SU-DHL-6 (cell line): Measurements from ENCODE around the gene KCNJ16.

ENCODE experiments used
- H2AFZ ChIP-seq: fragments of 200-600 bp; sonication (generic); 2 replicates; pipeline ENCODE4 v1.6.1; 2014; ENCODE audit warnings: low read depth, mild to moderate bottlenecking, moderate library complexity, mixed read lengths, antibody characterized with exemption, low read length; ENCODE audit not compliant: severe bottlenecking
- H3F3A ChIP-seq: fragments of 200-600 bp; shearing (Covaris generic); 2 replicates; pipeline ENCODE4 v1.6.0; 2016; ENCODE audit warnings: antibody characterized with exemption, mild to moderate bottlenecking; ENCODE audit not compliant: insufficient read depth
- H3K27ac ChIP-seq: fragments of 200-600 bp; sonication (generic); 2 replicates; pipeline ENCODE4 v1.5.1; 2016; ENCODE audit warnings: low read depth, mild to moderate bottlenecking, low read length, moderate library complexity, mixed read lengths
- H3K27me3 ChIP-seq: fragments of 200-600 bp; sonication (generic), shearing (Covaris generic); 2 replicates; pipeline ENCODE4 v1.6.0; 2014; ENCODE audit warnings: mild to moderate bottlenecking, low read length
- H3K36me3 ChIP-seq: fragments of 200-600 bp; sonication (generic); 2 replicates; pipeline ENCODE4 v1.6.1; 2014; ENCODE audit warnings: mild to moderate bottlenecking, low read length, mixed read lengths
- H3K4me2 ChIP-seq: fragments of 300-600, 200-600 bp; shearing (Covaris generic), sonication (generic); 2 replicates; pipeline ENCODE4 v1.6.0; 2014; ENCODE audit warnings: low read length, low read depth, mild to moderate bottlenecking; ENCODE audit not compliant: poor library complexity, severe bottlenecking
- H3K4me3 ChIP-seq: fragments of 200-600 bp; sonication (generic); 2 replicates; pipeline ENCODE4 v1.5.1; 2014; ENCODE audit warnings: antibody characterized with exemption, low read length, mild to moderate bottlenecking, mixed read lengths; ENCODE audit not compliant: insufficient read depth, poor library complexity, severe bottlenecking
- H3K79me2 ChIP-seq: fragments of 200-600 bp; sonication (generic); 2 replicates; pipeline ENCODE4 v1.6.1; 2014; ENCODE audit warnings: mild to moderate bottlenecking, low read length, moderate library complexity; ENCODE audit not compliant: insufficient read depth
- H3K9ac ChIP-seq: fragments of 200-600 bp; sonication (generic); 2 replicates; pipeline ENCODE4 v1.7.0; 2014; ENCODE audit warnings: mild to moderate bottlenecking, low read length
- H3K9me2 ChIP-seq: fragments of 200-600 bp; sonication (generic); replicated peaks from 2 replicates; pipeline ENCODE4 v1.6.1; 2014; ENCODE audit warnings: low read length; ENCODE audit not compliant: insufficient read depth
- H3K9me3 ChIP-seq: fragments of 200-600 bp; sonication (generic); 2 replicates; pipeline ENCODE4 v1.6.1; 2014; ENCODE audit warnings: low read length, mixed read lengths; ENCODE audit not compliant: insufficient read depth
- H4K20me1 ChIP-seq: fragments of 200-600 bp; sonication (generic); 2 replicates; pipeline ENCODE4 v1.6.1; 2014; ENCODE audit warnings: low read depth, mild to moderate bottlenecking, antibody characterized with exemption, low read length, moderate library complexity, mixed read lengths
- EZH2phosphoT487 ChIP-seq: fragments of 200-600 bp; sonication (generic), shearing (Covaris generic); conservative IDR thresholded peaks from 2 replicates; pipeline ENCODE4 v1.6.1; 2018; ENCODE audit warnings: mild to moderate bottlenecking, antibody characterized with exemption, low read length, moderate library complexity, mixed read lengths
- TF ChIP-seq, protein P1 (sequence below): fragments of 200-600 bp; sonication (generic); IDR thresholded peaks from one replicate; pipeline ENCODE4 v1.5.1; 2017; ENCODE audit warnings: antibody characterized with exemption, mild to moderate bottlenecking, low read length, moderate library complexity; ENCODE audit not compliant: insufficient read depth, poor library complexity, severe bottlenecking

Gene KCNJ16

DNA sequence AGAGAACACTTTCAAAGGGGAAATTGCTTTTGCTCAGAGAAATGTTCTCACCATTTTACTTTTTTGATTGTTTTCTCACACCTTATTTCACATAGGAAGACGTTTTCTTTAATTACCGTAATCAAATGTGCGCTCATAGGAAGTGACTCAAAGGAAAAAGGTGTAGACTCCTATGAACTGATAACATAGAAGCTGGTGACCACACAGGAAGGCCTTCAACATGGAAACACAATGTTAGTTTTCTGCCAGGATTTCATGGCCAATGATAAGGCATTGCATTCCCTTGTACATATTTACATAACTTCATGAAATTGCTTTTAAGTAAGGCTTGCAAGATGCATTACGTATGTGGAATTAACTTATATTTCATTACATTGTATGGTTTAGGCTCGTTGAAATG, 40.9 kb upstream of the KCNJ16 start:
- Histone ChIP-seq H2AFZ (no peak overlapping the region), H3K9me2 (no peaks in the 10 kb centered on the region), H3K4me2 (no peak overlapping the region), H4K20me1 (no peaks in the 10 kb centered on the region), H3K9ac (no peak overlapping the region), H3K27ac (no peak overlapping the region), H3F3A (no peaks in the 10 kb centered on the region), H3K9me3 (no peaks in the 10 kb centered on the region), H3K36me3 (no peaks in the 10 kb centered on the region), H3K4me3 (no peak overlapping the region), H3K27me3 (no peaks in the 10 kb centered on the region), H3K79me2 (no peaks in the 10 kb centered on the region)
- no peak for TF ChIP-seq EZH2phosphoT487
- TF ChIP-seq, protein P1, sequence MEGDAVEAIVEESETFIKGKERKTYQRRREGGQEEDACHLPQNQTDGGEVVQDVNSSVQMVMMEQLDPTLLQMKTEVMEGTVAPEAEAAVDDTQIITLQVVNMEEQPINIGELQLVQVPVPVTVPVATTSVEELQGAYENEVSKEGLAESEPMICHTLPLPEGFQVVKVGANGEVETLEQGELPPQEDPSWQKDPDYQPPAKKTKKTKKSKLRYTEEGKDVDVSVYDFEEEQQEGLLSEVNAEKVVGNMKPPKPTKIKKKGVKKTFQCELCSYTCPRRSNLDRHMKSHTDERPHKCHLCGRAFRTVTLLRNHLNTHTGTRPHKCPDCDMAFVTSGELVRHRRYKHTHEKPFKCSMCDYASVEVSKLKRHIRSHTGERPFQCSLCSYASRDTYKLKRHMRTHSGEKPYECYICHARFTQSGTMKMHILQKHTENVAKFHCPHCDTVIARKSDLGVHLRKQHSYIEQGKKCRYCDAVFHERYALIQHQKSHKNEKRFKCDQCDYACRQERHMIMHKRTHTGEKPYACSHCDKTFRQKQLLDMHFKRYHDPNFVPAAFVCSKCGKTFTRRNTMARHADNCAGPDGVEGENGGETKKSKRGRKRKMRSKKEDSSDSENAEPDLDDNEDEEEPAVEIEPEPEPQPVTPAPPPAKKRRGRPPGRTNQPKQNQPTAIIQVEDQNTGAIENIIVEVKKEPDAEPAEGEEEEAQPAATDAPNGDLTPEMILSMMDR: no peak

DNA sequence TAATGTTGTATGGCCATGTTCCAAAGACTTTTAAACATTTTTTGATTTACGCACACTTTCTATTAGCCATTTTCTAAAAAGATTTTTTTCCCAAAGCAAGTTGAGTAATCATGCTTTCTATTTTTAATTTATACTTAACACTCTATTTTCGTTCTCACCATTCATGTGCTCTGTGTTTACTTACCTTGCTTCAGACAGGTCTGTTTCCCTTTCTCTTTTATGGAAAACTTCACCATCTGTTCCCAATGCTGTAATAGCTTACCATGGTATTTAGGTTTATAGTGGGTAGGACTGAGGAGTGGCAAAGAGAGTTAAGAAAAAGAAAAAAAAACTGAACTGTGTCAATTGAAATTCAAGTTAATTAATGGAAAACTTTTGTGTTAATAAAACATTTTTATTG, 37.5 kb upstream of the KCNJ16 start:
- TF ChIP-seq, protein P1: no peak
- TF ChIP-seq EZH2phosphoT487: no peak
- Histone ChIP-seq H3K4me2 (no peak overlapping the region), H3K4me3 (no peak overlapping the region)

GRCh38 chr17:70040336-70040735, 34.7 kb upstream of the KCNJ16 start:
- H3K9me2 ChIP-seq: no peaks in the 10 kb centered on the region
- H4K20me1 ChIP-seq: no peaks in the 10 kb centered on the region
- H3K27me3 ChIP-seq: no peaks in the 10 kb centered on the region
- no peak overlapping the region for H3K4me2 ChIP-seq
- H3K79me2 ChIP-seq: no peaks in the 10 kb centered on the region
- H3K9ac ChIP-seq: no peak overlapping the region
- TF ChIP-seq EZH2phosphoT487: no peak
- no peak overlapping the region for H3K4me3 ChIP-seq
- H3K36me3 ChIP-seq: no peaks in the 10 kb centered on the region
- no peaks in the 10 kb centered on the region for H3K9me3 ChIP-seq
- H2AFZ ChIP-seq: no peak overlapping the region
- H3K27ac ChIP-seq: no peak overlapping the region
- H3F3A ChIP-seq: no peaks in the 10 kb centered on the region

More for the DNA sequence above, 37.5 kb upstream of the KCNJ16 start:
- Histone ChIP-seq H3K36me3 (no peaks in the 10 kb centered on the region), H2AFZ (no peak overlapping the region), H3K27ac (no peak overlapping the region), H3K79me2 (no peaks in the 10 kb centered on the region), H3K9me2 (no peaks in the 10 kb centered on the region), H3F3A (no peaks in the 10 kb centered on the region), H4K20me1 (no peaks in the 10 kb centered on the region), H3K9ac (no peak overlapping the region), H3K27me3 (no peaks in the 10 kb centered on the region), H3K9me3 (no peaks in the 10 kb centered on the region)

DNA sequence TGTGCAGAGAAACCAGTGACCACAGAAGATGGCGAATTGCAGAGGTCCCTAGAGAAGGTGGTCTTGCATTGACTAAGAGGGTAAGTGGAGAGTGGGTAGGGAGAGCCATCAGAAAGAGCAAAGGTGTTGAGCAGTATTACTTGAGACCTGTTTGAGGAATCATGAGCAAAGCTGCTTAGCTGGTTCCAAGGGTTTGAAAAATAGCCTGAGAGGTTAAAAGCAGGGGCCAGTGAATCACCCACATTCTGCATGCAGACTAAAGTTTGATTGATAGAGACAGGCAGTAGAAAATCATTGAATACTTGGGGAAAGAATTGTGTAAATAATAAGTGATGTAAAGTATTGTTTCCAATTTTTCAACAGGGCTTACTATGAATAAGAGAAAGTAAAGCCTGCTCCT, 34.0 kb upstream of the KCNJ16 start:
- Histone ChIP-seq H3K27ac (no peak overlapping the region), H3F3A (no peaks in the 10 kb centered on the region), H3K4me3 (no peak overlapping the region), H3K4me2 (no peak overlapping the region), H3K9me3 (no peaks in the 10 kb centered on the region), H3K9ac (no peak overlapping the region), H2AFZ (no peak overlapping the region), H3K79me2 (no peaks in the 10 kb centered on the region), H4K20me1 (no peaks in the 10 kb centered on the region), H3K9me2 (no peaks in the 10 kb centered on the region), H3K36me3 (no peaks in the 10 kb centered on the region), H3K27me3 (no peaks in the 10 kb centered on the region)
- no peak for TF ChIP-seq EZH2phosphoT487
- TF ChIP-seq, protein P1: no peak
